Choroid plexus epithelial cell (primary cell): ENCODE measurements around the gene FAM171A1.
"Not testable (repeated sequence)": the region's sequence is repeated elsewhere in the genome, so short reads cannot be mapped to it uniquely, and the experiment has no call there.

Source experiments
- DNase-seq: peaks from one replicate; pipeline ENCODE4 v3.0.0-alpha.2; 2010; ENCODE audit warnings: low read depth
- H3K4me3 ChIP-seq: 2 replicates; pipeline ENCODE4 v1.5.1; 2011; ENCODE audit warnings: low read depth, mild to moderate bottlenecking, control low read depth, low read length, moderate library complexity
- CTCF ChIP-seq: conservative IDR thresholded peaks from 2 replicates; pipeline ENCODE4 v1.5.1; 2011; ENCODE audit warnings: low read depth, mild to moderate bottlenecking, control low read depth, inconsistent platforms, low read length, moderate library complexity

FAM171A1 gene

GRCh38 chr10:15405319-15405718 lies 34.2 kb upstream of the FAM171A1 start:
- no peak for TF ChIP-seq CTCF
- no peak for DNase-seq
- no peak overlapping the region for H3K4me3 ChIP-seq

- DNase-seq, result no peak
- TF ChIP-seq CTCF, result no peak
Observed at GRCh38 chr10:15401382-15401781, 30.3 kb upstream of the FAM171A1 start.

GRCh38 chr10:15400461-15400860 lies 29.4 kb upstream of the FAM171A1 start:
- H3K4me3 ChIP-seq, DNase-seq: not testable (repeated sequence)

More at GRCh38 chr10:15401382-15401781, 30.3 kb upstream of the FAM171A1 start:
- no peak overlapping the region for H3K4me3 ChIP-seq

- no peak for TF ChIP-seq CTCF
Observed at GRCh38 chr10:15399060-15399661, 28.1 kb upstream of the FAM171A1 start.

DNA sequence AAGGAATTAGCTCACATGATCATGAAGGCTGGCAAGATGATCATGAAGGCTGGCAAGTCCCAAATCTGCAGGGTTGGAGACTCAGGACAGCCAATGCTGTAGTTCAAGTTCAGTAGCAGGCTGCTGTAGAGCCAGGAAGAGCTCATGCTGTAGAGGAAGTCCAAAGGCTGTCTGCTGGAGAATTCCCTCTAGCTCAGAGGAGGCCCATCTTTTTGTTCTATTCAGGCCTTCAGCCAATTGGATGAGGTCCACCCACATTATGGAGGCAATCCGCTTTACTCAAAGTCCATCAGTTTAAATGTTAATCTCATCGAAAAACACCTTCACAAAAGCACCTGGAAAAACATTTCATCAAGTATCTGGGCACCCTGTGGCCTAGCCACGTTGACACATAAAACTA lies 24.8 kb upstream of the FAM171A1 start:
- H3K4me3 ChIP-seq, result no peak overlapping the region
- no peak for DNase-seq
- no peak for TF ChIP-seq CTCF

More at GRCh38 chr10:15399060-15399661, 28.1 kb upstream of the FAM171A1 start:
- no peak overlapping the region for H3K4me3 ChIP-seq
- DNase-seq, result no peak

GRCh38 chr10:15393139-15393825 lies 22.2 kb upstream of the FAM171A1 start:
- no peak for TF ChIP-seq CTCF
- DNase-seq, result no peak
- H3K4me3 ChIP-seq, result no peak overlapping the region

- H3K4me3 ChIP-seq, result no peak overlapping the region
- DNase-seq, result no peak
- no peak for TF ChIP-seq CTCF
Observed at GRCh38 chr10:15391491-15391890, 20.4 kb upstream of the FAM171A1 start.

DNA sequence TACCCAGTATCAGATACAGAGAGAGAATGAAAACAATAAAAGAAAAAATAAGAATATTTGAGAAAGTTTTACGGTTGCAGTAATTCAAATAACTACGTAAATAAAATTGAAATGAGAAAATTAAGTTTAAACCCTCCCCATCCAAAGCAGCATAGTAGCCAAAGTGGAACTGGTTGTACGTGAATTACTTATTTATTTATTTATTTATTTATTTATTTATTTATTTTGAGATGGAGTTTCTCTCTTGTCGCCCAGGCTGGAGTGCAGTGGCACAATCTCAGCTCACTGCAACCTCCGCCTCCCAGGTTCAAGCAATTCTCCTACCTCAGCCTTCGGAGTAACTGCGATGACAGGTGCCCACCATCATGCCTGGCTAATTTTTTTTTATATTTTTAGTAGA lies 17.1 kb upstream of the FAM171A1 start:
- H3K4me3 ChIP-seq, DNase-seq: not testable (repeated sequence)
